HepG2 (cell line): ENCODE measurements around the gene ZMYND8. TPM values are rescaled to one million over a fixed set of nuclear protein-coding genes. Genes with fewer than 3 reads are reported as not detected.
"Not testable (repeated sequence)": the region's sequence is repeated elsewhere in the genome, so short reads cannot be mapped to it uniquely, and the experiment has no call there.

Experiments
- ATAC-seq: fragments of 200-7000 bp; cut with Tn5 transposase; 3 replicates; pipeline ENCODE4 v1.9.1; 2020; ENCODE audit warnings: mild to moderate bottlenecking, moderate library complexity
- BruUV-seq: library from RNA; stranded (reverse); fragments of 400-500 nt; replicated peaks from 2 replicates; lab custom pipeline; 2021; lab: Mats Ljungman, UMichigan
- CTCF ChIA-PET: fragments of 300-600 bp; formaldehyde crosslinking; extraction: SDS; loops from one replicate; lab custom pipeline; 2021; ENCODE audit warnings: low total read pairs, inconsistent platforms, low intra/inter-chr PET ratio; lab: Yijun Ruan, JAX
- POLR2A ChIA-PET: fragments of 350-600 bp; sonication (Branson Sonifier 250); formaldehyde crosslinking; loops from one replicate; lab custom pipeline; 2020; ENCODE audit warnings: antibody characterized with exemption, inconsistent platforms; lab: Yijun Ruan, JAX
- DNase-seq: peaks from one replicate; pipeline ENCODE4 v3.0.0-alpha.2; 2015; ENCODE audit warnings: low spot score
- FAIRE-seq: peaks from 3 replicates; lab custom pipeline; 2011; peaks lifted over from hg19 to GRCh38; lab: Jason Lieb, UNC
- H2AFZ ChIP-seq: one replicate; pipeline ENCODE4 v1.6.1; 2011; ENCODE audit warnings: low read length, inconsistent platforms
- H3K27ac ChIP-seq: fragments of 300-600 bp; 3 replicates; pipeline ENCODE4 v1.8.0; 2011; ENCODE audit warnings: mixed run types, mild to moderate bottlenecking, mixed read lengths, low read length, inconsistent platforms; ENCODE audit not compliant: insufficient read depth; ENCODE audit errors: extremely low read length
- H3K27me3 ChIP-seq, 2 experiments: fragments of 200-600 bp in 1 of 2; 2 replicates in 1 of 2; 3 replicates in 1 of 2; pipeline versions ENCODE4 v1.6.0 to v1.8.0; 2011; ENCODE audit warnings: low read length in 2 of 2, mild to moderate bottlenecking in 2 of 2, moderate library complexity in 2 of 2, inconsistent platforms in 1 of 2; ENCODE audit not compliant: insufficient read depth in 2 of 2, control insufficient read depth in 1 of 2
- H3K36me3 ChIP-seq, 2 experiments: fragments of 200-600 bp in 1 of 2; replicated peaks in 1 of 2; 2 replicates in 1 of 2; 3 replicates in 1 of 2; pipeline versions ENCODE4 v1.5.1 to v1.8.0; 2011; ENCODE audit warnings: low read length in 2 of 2, inconsistent platforms in 1 of 2; ENCODE audit not compliant: insufficient read depth in 2 of 2, control insufficient read depth in 1 of 2
- H3K4me1 ChIP-seq: 2 replicates; pipeline ENCODE4 v1.5.1; 2012; ENCODE audit warnings: low read length, inconsistent platforms; ENCODE audit not compliant: insufficient read depth
- H3K4me2 ChIP-seq: 2 replicates; pipeline ENCODE4 v1.6.0; 2011; ENCODE audit warnings: low read depth, low read length, inconsistent platforms
- H3K4me3 ChIP-seq, 3 experiments: fragments of 200-600 bp in 1 of 3; sonication (generic), shearing (Covaris generic) in 1 of 3; replicated peaks in 1 of 3; 2 replicates each; pipeline ENCODE4 v1.5.1; 2011 to 2016; ENCODE audit warnings: low read length in 3 of 3, inconsistent platforms in 2 of 3, low read depth in 2 of 3, mild to moderate bottlenecking in 2 of 3, control low read depth in 1 of 3, mixed read lengths in 1 of 3; ENCODE audit not compliant: insufficient read depth in 1 of 3
- H3K79me2 ChIP-seq: one replicate; pipeline ENCODE4 v1.6.1; 2011; ENCODE audit warnings: low read length, inconsistent platforms; ENCODE audit not compliant: insufficient read depth
- H3K9ac ChIP-seq: 2 replicates; pipeline ENCODE4 v1.6.0; 2011; ENCODE audit warnings: mild to moderate bottlenecking, low read depth, low read length, inconsistent platforms; ENCODE audit not compliant: insufficient read depth
- H3K9me3 ChIP-seq: 2 replicates; pipeline ENCODE4 v1.5.1; 2012; ENCODE audit warnings: mild to moderate bottlenecking, low read length
- H4K20me1 ChIP-seq: 2 replicates; pipeline ENCODE4 v1.6.0; 2011; ENCODE audit warnings: inconsistent platforms, mild to moderate bottlenecking, low read length, moderate library complexity; ENCODE audit not compliant: insufficient read depth
- AGO2 ChIP-seq: fragments of 200-400 bp; formaldehyde crosslinking; optimal IDR thresholded peaks from 2 replicates; pipeline ENCODE3; 2017; ENCODE audit warnings: mild to moderate bottlenecking, low read depth, low read length, moderate library complexity
- CEBPB ChIP-seq: IDR thresholded peaks from 2 replicates; pipeline ENCODE4 v1.6.1; 2011; ENCODE audit warnings: low read depth, low read length, improper control_type of control experiment, borderline replicate concordance
- CEBPG ChIP-seq: IDR thresholded peaks from 2 replicates; pipeline ENCODE4 v1.6.1; 2016
- FOXJ3 ChIP-seq: sonication (generic); formaldehyde crosslinking; IDR thresholded peaks from 2 replicates; pipeline ENCODE4 v1.4.0; 2020; ENCODE audit warnings: missing genetic modification reagents, mild to moderate bottlenecking, borderline replicate concordance
- HDAC2 ChIP-seq: sonication (generic); formaldehyde crosslinking; IDR thresholded peaks from 2 replicates; pipeline ENCODE4 v1.4.0; 2020; ENCODE audit warnings: missing genetic modification reagents
- HNF4A ChIP-seq: sonication (generic); formaldehyde crosslinking; IDR thresholded peaks from 2 replicates; pipeline ENCODE4 v1.4.0; 2020; ENCODE audit warnings: missing genetic modification reagents
- HOXD1 ChIP-seq: sonication (generic); formaldehyde crosslinking; IDR thresholded peaks from 2 replicates; pipeline ENCODE4 v1.5.0; 2020; ENCODE audit warnings: missing genetic modification reagents
- MED8 ChIP-seq: sonication (generic); formaldehyde crosslinking; IDR thresholded peaks from 2 replicates; pipeline ENCODE4 v1.8.1; 2023; ENCODE audit warnings: mild to moderate bottlenecking, missing genetic modification reagents; ENCODE audit not compliant: insufficient replicate concordance
- ZBTB33 ChIP-seq: sonication (generic); formaldehyde crosslinking; IDR thresholded peaks from 2 replicates; pipeline ENCODE4 v1.4.0; 2020; ENCODE audit warnings: missing genetic modification reagents
- ZNF232 ChIP-seq: sonication (generic); formaldehyde crosslinking; IDR thresholded peaks from 2 replicates; pipeline ENCODE4 v1.4.0; 2020; ENCODE audit warnings: missing genetic modification reagents, borderline replicate concordance
- ZNF460 ChIP-seq: sonication (generic); formaldehyde crosslinking; IDR thresholded peaks from 2 replicates; pipeline ENCODE4 v1.5.1; 2020; ENCODE audit warnings: missing genetic modification reagents, mild to moderate bottlenecking, borderline replicate concordance
- ZNF513 ChIP-seq: sonication (generic); formaldehyde crosslinking; conservative IDR thresholded peaks from 2 replicates; pipeline ENCODE4 v1.5.0; 2020; ENCODE audit warnings: missing genetic modification reagents
- ZNF770 ChIP-seq: sonication (generic); formaldehyde crosslinking; IDR thresholded peaks from 2 replicates; pipeline ENCODE4 v1.5.0; 2020; ENCODE audit warnings: mild to moderate bottlenecking, missing genetic modification reagents
- WGBS: methylation state at CpG from one replicate; pipeline ENCODE4 v1.1.6; 2017; ENCODE audit warnings: low lambda C conversion rate; 5-methylcytosine and 5-hydroxymethylcytosine counted together
- in situ Hi-C: cut with HindIII; loops from 2 replicates; pipeline ENCODE4 v1.10.0; 2017; ENCODE audit warnings: low pct_unique_long_range_greater_than_20kb; ENCODE audit not compliant: extremely low pct_ligation_motif_present
- intact Hi-C: fragments of 100-400 bp; cut with micrococcal nuclease; formaldehyde crosslinking; loops from one replicate; pipeline ENCODE4 v1.10.0; 2022; ENCODE audit not compliant: unreplicated experiment
- polyA plus RNA-seq, 8 experiments: library from polyadenylated mRNA; depleted of rRNA in 3 of 8; stranded (reverse) in 7 of 8; unstranded in 1 of 8; fragments of >200 nt; fragmentation: Illumina TruSeq in 4 of 8; extraction: Trizol in 4 of 8; gene quantifications; 2 replicates each; pipeline versions ENCODE4 v1.2.1 to v1.2.3, GENCODE V29; 2011 to 2016; ENCODE audit warnings: low read depth in 4 of 8, missing spikeins in 1 of 8, mixed read lengths in 1 of 8; ENCODE audit not compliant: insufficient read depth in 1 of 8
- total RNA-seq, 5 experiments: library from RNA; depleted of rRNA; stranded (reverse); fragments of >200 nt; fragmentation: Illumina TruSeq; extraction: Trizol; gene quantifications; 2 replicates each; pipeline ENCODE4 v1.2.3, GENCODE V29; 2016; ENCODE audit warnings: low read depth in 1 of 5

The ZMYND8 gene
- total and polyA plus RNA-seq, 2 of the 13 experiments (the other 11 are each of a cell fraction or from before 2014, with no cell fraction given): 53.9 to 84.7 TPM

GRCh38 chr20:47307569-47307968 lies 48.9 kb downstream of the ZMYND8 start:
- H3K9ac ChIP-seq, ATAC-seq, BruUV-seq, H3K27ac ChIP-seq, CTCF ChIA-PET, DNase-seq, intact Hi-C loops, H3K27me3 ChIP-seq, H3K4me2 ChIP-seq, H3K4me3 ChIP-seq, FAIRE-seq, H2AFZ ChIP-seq, H3K9me3 ChIP-seq, in situ Hi-C loops: not testable (repeated sequence)
- 98% methylated on average over 9 of the region's 9 CpGs for WGBS
- Histone ChIP-seq H3K36me3 (peaks cover 56 to 95% of the 10 kb centered on the region in 2 experiments), H4K20me1 (peaks cover 77% of the 10 kb centered on the region), H3K4me1 (peaks cover 50% of the 10 kb centered on the region), H3K79me2 (peaks cover 92% of the 10 kb centered on the region)
- TF ChIP-seq CEBPB (peak; percentile 46; the same call in 1 of the 2 replicates), HOXD1 (CRISPR knock-in tag) (0 out of 2 replicates have a peak, but pooled peaks have one; percentile 22), ZNF460 (CRISPR knock-in tag) (peak; percentile 40; the same call in 1 of the 2 replicates), ZBTB33 (CRISPR knock-in tag) (peak; percentile 79), MED8 (CRISPR knock-in tag) (peak; percentile 50), HDAC2 (0 out of 2 replicates have a peak, but pooled peaks have one; percentile 16), ZNF513 (CRISPR knock-in tag) (0 out of 2 replicates have a peak, but pooled peaks have one; percentile 13), AGO2 (peak; percentile 34), ZNF770 (CRISPR knock-in tag) (0 out of 2 replicates have a peak, but pooled peaks have one; percentile 37), ZNF232 (CRISPR knock-in tag) (0 out of 2 replicates have a peak, but pooled peaks have one; percentile 20), HNF4A (CRISPR knock-in tag) (peak; percentile 33; the same call in 1 of the 2 replicates), CEBPG (CRISPR knock-in tag) (0 out of 2 replicates have a peak, but pooled peaks have one; percentile 22), FOXJ3 (CRISPR knock-in tag) (peak; percentile 41; the same call in 1 of the 2 replicates)
- POLR2A ChIA-PET: interaction anchor here (5.6 kb wide), 1 partner anchor 50 kb away, joined by 47 read pairs; the partner anchor contains the start of gene ZMYND8
